ENCODE results near the gene PTPN13.

PTPN13 gene

GRCh38 chr4:86593688-86594558 is at the start of gene PTPN13:
PTPN13 (plus strand) TSS chr4:86594315; CDS start chr4:86635257, 40,942 bp downstream.
- Histone ChIP-seq H3K27me3 (ENCODE audit: control insufficient read depth, low read length) (peaks cover 28% of the 10 kb centered on the region), H3F3A (ENCODE audit: control insufficient read depth, insufficient read depth) (no peaks in the 10 kb centered on the region), H3K36me3 (ENCODE audit: control insufficient read depth, low read length) (no peaks in the 10 kb centered on the region), H3K4me3 (ENCODE audit: low read length) (peak within 1 kb of the TSS; percentile 21; the same call in 1 of the 2 replicates), H3K27ac (ENCODE audit: low read depth, low read length) (no peak within 1 kb of the TSS), H3K4me1 (ENCODE audit: control insufficient read depth, low read length) (no peaks in the 10 kb centered on the region), H3K9me3 (ENCODE audit: control insufficient read depth, insufficient read depth, low read length) (no peaks in the 10 kb centered on the region), H3K79me2 (ENCODE audit: control insufficient read depth, low read length) (no peaks in the 10 kb centered on the region), H4K20me1 (ENCODE audit: control insufficient read depth, insufficient read depth, low read depth, low read length) (no peaks in the 10 kb centered on the region), H3K9me2 (replicated peaks; ENCODE audit: control insufficient read depth, low read length) (no peaks in the 10 kb centered on the region), H3K4me2 (ENCODE audit: low read length) (peak within 1 kb of the TSS; percentile 39)
- TF ChIP-seq CTCF (IDR thresholded peaks at IDR 0.05; ENCODE audit: low read depth, low read length, poor library complexity, severe bottlenecking) (no peak), EZH2phosphoT487 (IDR thresholded peaks at IDR 0.05; ENCODE audit: borderline replicate concordance, low read length) (no peak)

GRCh38 chr4:86547140-86547539 is 47.0 kb upstream of the PTPN13 start:
- no peaks in the 10 kb centered on the region for H3K4me1 ChIP-seq (ENCODE audit: control insufficient read depth, low read length)
- H3K27me3 ChIP-seq (ENCODE audit: control insufficient read depth, low read length): no peaks in the 10 kb centered on the region
- no peaks in the 10 kb centered on the region for H4K20me1 ChIP-seq (ENCODE audit: control insufficient read depth, insufficient read depth, low read depth, low read length)
- no peaks in the 10 kb centered on the region for H3F3A ChIP-seq (ENCODE audit: control insufficient read depth, insufficient read depth)
- no peak overlapping the region for H3K4me2 ChIP-seq (ENCODE audit: low read length)
- no peaks in the 10 kb centered on the region for H3K36me3 ChIP-seq (ENCODE audit: control insufficient read depth, low read length)
- H3K79me2 ChIP-seq (ENCODE audit: control insufficient read depth, low read length): no peaks in the 10 kb centered on the region
- H3K9me3 ChIP-seq (ENCODE audit: control insufficient read depth, insufficient read depth, low read length): peaks cover 3% of the 10 kb centered on the region; the same call in 1 of the 2 replicates
- H3K9me2 ChIP-seq (replicated peaks; ENCODE audit: control insufficient read depth, low read length): no peaks in the 10 kb centered on the region
- no peak overlapping the region for H3K4me3 ChIP-seq (ENCODE audit: low read length)
- no peak overlapping the region for H3K27ac ChIP-seq (ENCODE audit: low read depth, low read length)
- TF ChIP-seq EZH2phosphoT487 (IDR thresholded peaks at IDR 0.05; ENCODE audit: borderline replicate concordance, low read length): no peak
- no peak for TF ChIP-seq CTCF (IDR thresholded peaks at IDR 0.05; ENCODE audit: low read depth, low read length, poor library complexity, severe bottlenecking)

GRCh38 chr4:86549163-86549788 is 44.8 kb upstream of the PTPN13 start:
- Histone ChIP-seq H3F3A (ENCODE audit: control insufficient read depth, insufficient read depth) (no peaks in the 10 kb centered on the region), H3K9me2 (replicated peaks; ENCODE audit: control insufficient read depth, low read length) (no peaks in the 10 kb centered on the region), H3K4me1 (ENCODE audit: control insufficient read depth, low read length) (no peaks in the 10 kb centered on the region), H3K27me3 (ENCODE audit: control insufficient read depth, low read length) (no peaks in the 10 kb centered on the region; the same call in 1 of the 2 replicates), H3K36me3 (ENCODE audit: control insufficient read depth, low read length) (no peaks in the 10 kb centered on the region), H3K4me3 (ENCODE audit: low read length) (no peak overlapping the region), H4K20me1 (ENCODE audit: control insufficient read depth, insufficient read depth, low read depth, low read length) (no peaks in the 10 kb centered on the region), H3K79me2 (ENCODE audit: control insufficient read depth, low read length) (no peaks in the 10 kb centered on the region), H3K9me3 (ENCODE audit: control insufficient read depth, insufficient read depth, low read length) (peaks cover 3% of the 10 kb centered on the region; the same call in 1 of the 2 replicates), H3K27ac (ENCODE audit: low read depth, low read length) (no peak overlapping the region), H3K4me2 (ENCODE audit: low read length) (no peak overlapping the region)
- TF ChIP-seq CTCF (IDR thresholded peaks at IDR 0.05; ENCODE audit: low read depth, low read length, poor library complexity, severe bottlenecking) (no peak), EZH2phosphoT487 (IDR thresholded peaks at IDR 0.05; ENCODE audit: borderline replicate concordance, low read length) (no peak)

All from DOHH2 (cell line).